ENCODE results near the gene KMT2A. TPM values are rescaled to one million over a fixed set of nuclear protein-coding genes. Genes with fewer than 3 reads are reported as not detected.

The KMT2A gene
- total and polyA plus RNA-seq, 10 of the 15 experiments (the other 5 are each of a cell fraction or from before 2014, with no cell fraction given): 6.1 to 56.9 (median 25.4) TPM

DNA sequence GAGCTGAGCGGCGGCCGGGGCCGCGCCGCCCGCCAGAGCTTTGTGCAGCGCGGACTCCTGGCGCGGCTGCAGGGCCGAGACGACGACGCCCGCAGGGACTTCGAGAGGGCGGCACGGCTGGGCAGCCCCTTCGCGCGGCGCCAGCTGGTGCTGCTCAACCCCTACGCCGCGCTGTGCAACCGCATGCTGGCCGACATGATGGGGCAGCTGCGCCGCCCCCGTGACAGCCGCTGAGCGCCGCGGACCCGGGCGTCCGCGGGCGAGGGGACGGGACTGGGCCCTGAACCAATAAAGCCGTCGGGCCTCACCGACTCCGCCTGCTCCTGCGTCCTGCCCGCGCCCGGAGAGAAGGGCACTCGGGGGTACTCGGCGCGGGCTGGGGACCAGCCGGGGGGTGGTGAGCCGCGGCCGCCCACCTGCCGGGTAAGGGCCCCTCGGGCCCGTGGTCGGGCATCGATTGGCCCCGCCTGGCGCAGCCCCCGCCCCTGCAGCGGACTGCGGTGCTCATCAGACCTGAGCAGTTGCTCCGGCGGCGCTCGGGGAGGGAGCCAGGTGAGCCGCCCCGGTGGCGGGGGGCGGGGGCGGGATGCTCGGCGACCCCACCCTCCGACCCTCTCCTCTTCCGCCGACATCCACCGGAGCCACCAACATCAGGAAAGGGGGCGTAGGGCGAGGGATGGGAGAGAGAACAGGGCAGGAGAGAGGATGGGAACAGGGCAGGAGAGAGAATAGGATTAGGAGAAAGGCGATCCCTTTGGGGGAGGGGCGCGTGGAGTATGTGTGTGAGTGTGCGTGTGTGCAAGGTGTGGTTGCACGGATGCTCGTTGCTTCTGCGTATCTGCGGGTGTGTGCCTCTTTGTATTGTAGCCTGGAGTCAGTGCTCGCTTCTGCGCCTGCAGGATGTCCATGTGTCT, 94.6 kb downstream of the KMT2A start, which contains the start of gene TMEM25 (continued):
- TF ChIP-seq IRF3 (IDR thresholded peaks at IDR 0.05) (no peak), TAF1 (IDR thresholded peaks at IDR 0.05; ENCODE audit: borderline replicate concordance, low read depth, low read length) (0 out of 2 replicates have a peak, but pooled peaks have one; percentile 25), CREM (IDR thresholded peaks at IDR 0.05; ENCODE audit: low read depth) (no peak), JUND (IDR thresholded peaks at IDR 0.05; ENCODE audit: low read depth, low read length) (no peak), SPI1 (IDR thresholded peaks at IDR 0.05; ENCODE audit: borderline replicate concordance, insufficient read depth, low read depth, low read length) (no peak), EED (IDR thresholded peaks at IDR 0.05; ENCODE audit: low read depth) (0 out of 2 replicates have a peak, but pooled peaks have one; percentile 24), ZZZ3 (IDR thresholded peaks at IDR 0.05; ENCODE audit: control insufficient read depth, insufficient read length, low read depth) (no peak), TCF3 (IDR thresholded peaks at IDR 0.05; ENCODE audit: borderline replicate concordance, insufficient read depth, low read depth, low read length) (peak; percentile 34; the same call in 1 of the 2 replicates), BCL11A (IDR thresholded peaks at IDR 0.05; ENCODE audit: low read depth, low read length) (no peak), MXI1 (IDR thresholded peaks at IDR 0.05; ENCODE audit: low read depth, low read length) (0 out of 2 replicates have a peak, but pooled peaks have one; percentile 12), NRF1 (conservative IDR thresholded peaks at IDR 0.05; ENCODE audit: low read depth, low read length) (no peak), DPF2 (IDR thresholded peaks at IDR 0.05) (peak; percentile 82; the same call in 1 of the 2 replicates), TARDBP (IDR thresholded peaks at IDR 0.05; ENCODE audit: borderline replicate concordance) (no peak), SREBF2 (IDR thresholded peaks at IDR 0.05; ENCODE audit: low read length) (no peak), BACH1 (IDR thresholded peaks at IDR 0.05; ENCODE audit: borderline replicate concordance) (no peak; the same call in 1 of the 2 replicates), POLR2A (IDR thresholded peaks at IDR 0.05; ENCODE audit: low read depth, low read length) (peak; percentile 68), RFX5 (IDR thresholded peaks at IDR 0.05; ENCODE audit: low read depth, low read length) (no peak), ELK1 (IDR thresholded peaks at IDR 0.05; ENCODE audit: low read depth, low read length) (no peak), CUX1 (IDR thresholded peaks at IDR 0.05; ENCODE audit: insufficient replicate concordance, low read depth, low read length) (peak; percentile 77)
- TF ChIP-seq, protein P1, sequence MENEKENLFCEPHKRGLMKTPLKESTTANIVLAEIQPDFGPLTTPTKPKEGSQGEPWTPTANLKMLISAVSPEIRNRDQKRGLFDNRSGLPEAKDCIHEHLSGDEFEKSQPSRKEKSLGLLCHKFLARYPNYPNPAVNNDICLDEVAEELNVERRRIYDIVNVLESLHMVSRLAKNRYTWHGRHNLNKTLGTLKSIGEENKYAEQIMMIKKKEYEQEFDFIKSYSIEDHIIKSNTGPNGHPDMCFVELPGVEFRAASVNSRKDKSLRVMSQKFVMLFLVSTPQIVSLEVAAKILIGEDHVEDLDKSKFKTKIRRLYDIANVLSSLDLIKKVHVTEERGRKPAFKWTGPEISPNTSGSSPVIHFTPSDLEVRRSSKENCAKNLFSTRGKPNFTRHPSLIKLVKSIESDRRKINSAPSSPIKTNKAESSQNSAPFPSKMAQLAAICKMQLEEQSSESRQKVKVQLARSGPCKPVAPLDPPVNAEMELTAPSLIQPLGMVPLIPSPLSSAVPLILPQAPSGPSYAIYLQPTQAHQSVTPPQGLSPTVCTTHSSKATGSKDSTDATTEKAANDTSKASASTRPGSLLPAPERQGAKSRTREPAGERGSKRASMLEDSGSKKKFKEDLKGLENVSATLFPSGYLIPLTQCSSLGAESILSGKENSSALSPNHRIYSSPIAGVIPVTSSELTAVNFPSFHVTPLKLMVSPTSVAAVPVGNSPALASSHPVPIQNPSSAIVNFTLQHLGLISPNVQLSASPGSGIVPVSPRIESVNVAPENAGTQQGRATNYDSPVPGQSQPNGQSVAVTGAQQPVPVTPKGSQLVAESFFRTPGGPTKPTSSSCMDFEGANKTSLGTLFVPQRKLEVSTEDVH (IDR thresholded peaks at IDR 0.05; ENCODE audit: low read depth, partially characterized antibody): no peak
